ENCODE data around the gene BLOC1S2. TPM values are rescaled to one million over a fixed set of nuclear protein-coding genes. Genes with fewer than 3 reads are reported as not detected.

The BLOC1S2 gene
- total RNA-seq, 1 donor from 2014 or later = 42.1 TPM

DNA sequence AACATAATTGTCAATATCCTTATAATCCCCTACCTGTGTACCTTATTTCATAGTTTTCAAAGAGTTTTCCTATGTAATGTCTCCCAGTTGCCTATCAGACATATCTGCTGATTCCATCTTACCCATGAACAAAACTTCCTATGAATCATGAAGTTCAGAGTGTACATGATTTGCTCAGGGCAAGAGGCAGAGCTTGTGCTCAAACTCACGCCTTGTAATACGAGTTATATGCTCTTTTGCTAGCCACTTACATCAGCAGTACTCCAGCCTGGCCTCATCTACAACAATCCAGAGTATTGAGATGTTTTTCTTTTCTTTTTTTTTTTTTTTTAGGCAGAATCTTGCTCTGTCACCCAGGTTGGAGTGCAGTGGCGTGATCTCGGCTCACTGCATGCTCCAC, 31.7 kb upstream of the BLOC1S2 start:
- no peak for DNase-seq
- H3K4me3 ChIP-seq = no peak overlapping the region
- TF ChIP-seq CTCF (IDR thresholded peaks at IDR 0.05) = no peak
- H3K9me3 ChIP-seq = no peaks in the 10 kb centered on the region
- no peaks in the 10 kb centered on the region for H3K4me1 ChIP-seq
- intact Hi-C loops (cut with DNase I) = no loop called here
- peaks cover 14% of the 10 kb centered on the region for H3K27me3 ChIP-seq
- no peak overlapping the region for H3K27ac ChIP-seq
- ATAC-seq = no peak
- no peaks in the 10 kb centered on the region for H3K36me3 ChIP-seq

- ATAC-seq (no peak), DNase-seq (no peak)
- Histone ChIP-seq H3K9me3 (no peaks in the 10 kb centered on the region), H3K27ac (no peak overlapping the region), H3K4me3 (no peak overlapping the region), H3K27me3 (peaks cover 18% of the 10 kb centered on the region), H3K36me3 (no peaks in the 10 kb centered on the region), H3K4me1 (no peaks in the 10 kb centered on the region)
- TF ChIP-seq CTCF (IDR thresholded peaks at IDR 0.05) = no peak
- intact Hi-C loops (cut with DNase I) = no loop called here
Observed at GRCh38 chr10:100315615-100316014, 29.1 kb upstream of the BLOC1S2 start.

- no peak for TF ChIP-seq CTCF (IDR thresholded peaks at IDR 0.05)
- DNase-seq (no peak), ATAC-seq (no peak)
- Histone ChIP-seq H3K27me3 (peaks cover 7% of the 10 kb centered on the region), H3K4me1 (no peaks in the 10 kb centered on the region), H3K9me3 (no peaks in the 10 kb centered on the region), H3K36me3 (no peaks in the 10 kb centered on the region), H3K27ac (no peak overlapping the region), H3K4me3 (no peak overlapping the region)
- intact Hi-C loops (cut with DNase I) = no loop called here
Observed at GRCh38 chr10:100311298-100311697, 24.8 kb upstream of the BLOC1S2 start.

DNA sequence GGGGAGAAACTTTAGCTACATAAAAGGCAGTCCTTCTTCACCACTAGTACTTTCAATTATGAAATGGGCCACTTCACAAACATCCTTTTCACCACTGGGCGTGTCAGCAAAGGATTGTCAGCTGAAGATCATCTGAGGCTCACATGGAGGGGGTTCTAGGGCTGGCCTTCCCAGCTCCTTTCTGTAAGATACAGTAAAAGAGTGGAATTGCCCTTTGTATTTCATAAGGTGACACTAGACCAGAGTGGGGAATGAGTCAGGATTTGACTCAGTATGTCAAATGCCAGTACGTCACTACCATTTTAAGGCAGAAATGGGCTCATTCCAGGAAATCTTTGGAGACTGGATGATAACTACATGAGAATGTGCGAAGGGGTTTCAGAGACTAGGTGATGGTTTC, 21.2 kb upstream of the BLOC1S2 start:
- Histone ChIP-seq H3K27ac (no peak overlapping the region), H3K36me3 (no peaks in the 10 kb centered on the region), H3K4me1 (no peaks in the 10 kb centered on the region), H3K27me3 (peaks cover 7% of the 10 kb centered on the region), H3K9me3 (no peaks in the 10 kb centered on the region), H3K4me3 (no peak overlapping the region)
- ATAC-seq (peak; percentile 46), DNase-seq (no peak)
- intact Hi-C loops (cut with DNase I) = no loop called here
- TF ChIP-seq CTCF (IDR thresholded peaks at IDR 0.05) = no peak

GRCh38 chr10:100306861-100307260, 20.4 kb upstream of the BLOC1S2 start:
- intact Hi-C loops (cut with DNase I) = no loop called here
- Histone ChIP-seq H3K27ac (no peak overlapping the region), H3K36me3 (no peaks in the 10 kb centered on the region), H3K27me3 (peaks cover 7% of the 10 kb centered on the region), H3K9me3 (no peaks in the 10 kb centered on the region), H3K4me3 (no peak overlapping the region), H3K4me1 (no peaks in the 10 kb centered on the region)
- ATAC-seq (no peak), DNase-seq (no peak)
- TF ChIP-seq CTCF (IDR thresholded peaks at IDR 0.05) = no peak

DNA sequence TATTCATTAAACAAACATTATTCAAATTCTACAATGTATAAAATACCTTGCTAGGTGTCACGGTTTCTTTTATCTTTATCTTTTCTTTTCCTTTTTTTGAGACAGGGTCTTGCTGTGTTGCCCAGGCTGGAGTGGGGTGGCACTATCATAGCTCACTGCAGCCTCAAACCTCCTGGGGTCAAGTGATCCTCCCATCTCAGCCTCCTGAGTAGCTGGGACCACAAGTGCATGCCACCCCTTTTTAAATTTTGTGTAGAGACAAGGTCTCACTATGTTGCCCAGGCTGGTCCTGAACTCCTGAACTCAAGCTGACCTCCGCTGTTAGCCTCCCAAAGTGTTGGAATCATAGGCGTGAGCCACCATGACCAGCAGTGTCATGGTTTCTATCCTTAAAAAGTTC, 17.9 kb upstream of the BLOC1S2 start:
- no peak for TF ChIP-seq CTCF (IDR thresholded peaks at IDR 0.05)
- Histone ChIP-seq H3K27me3 (no peaks in the 10 kb centered on the region), H3K27ac (no peak overlapping the region), H3K4me3 (no peak overlapping the region), H3K4me1 (no peaks in the 10 kb centered on the region), H3K9me3 (no peaks in the 10 kb centered on the region), H3K36me3 (no peaks in the 10 kb centered on the region)
- no peak for ATAC-seq
- intact Hi-C loops (cut with DNase I) = no loop called here
- no peak for DNase-seq

Data from upper lobe of right lung (tissue), 1 donor.